Osteoblast (primary cell): ENCODE results near the gene BCAS4. TPM values are rescaled to one million over a fixed set of nuclear protein-coding genes. Genes with fewer than 3 reads are reported as not detected.

Experiments
- DNase-seq: peaks from one replicate; pipeline ENCODE4 v3.0.0; 2011; ENCODE audit warnings: low spot score, mixed read lengths; ENCODE audit not compliant: insufficient read length; ENCODE audit errors: missing footprints
- H2AFZ ChIP-seq: 2 replicates; pipeline ENCODE4 v1.6.0; 2011; ENCODE audit warnings: mild to moderate bottlenecking, low read length
- H3K27ac ChIP-seq: 2 replicates; pipeline ENCODE4 v1.5.1; 2011; ENCODE audit warnings: mild to moderate bottlenecking, low read depth, low read length, moderate library complexity
- H3K27me3 ChIP-seq: 2 replicates; pipeline ENCODE4 v1.6.0; 2012; ENCODE audit warnings: mild to moderate bottlenecking, control low read depth, inconsistent platforms, low read length, moderate library complexity; ENCODE audit not compliant: insufficient read depth
- H3K36me3 ChIP-seq: 2 replicates; pipeline ENCODE4 v1.5.1; 2011; ENCODE audit warnings: mild to moderate bottlenecking, low read length, control low read depth, moderate library complexity; ENCODE audit not compliant: insufficient read depth
- H3K4me1 ChIP-seq: 2 replicates; pipeline ENCODE4 v1.5.1; 2011; ENCODE audit warnings: mild to moderate bottlenecking, low read length, control low read depth, moderate library complexity; ENCODE audit not compliant: insufficient read depth
- H3K4me2 ChIP-seq: 2 replicates; pipeline ENCODE4 v1.6.0; 2011; ENCODE audit warnings: mild to moderate bottlenecking, low read length; ENCODE audit not compliant: insufficient read depth
- H3K4me3 ChIP-seq: fragments of 200-600 bp; sonication (generic); 3 replicates; pipeline ENCODE4 v1.5.1; 2012; ENCODE audit warnings: mild to moderate bottlenecking, low read length, inconsistent platforms; ENCODE audit not compliant: insufficient read depth
- H3K79me2 ChIP-seq: 2 replicates; pipeline ENCODE4 v1.6.0; 2012; ENCODE audit warnings: mild to moderate bottlenecking, low read length, control low read depth, inconsistent platforms; ENCODE audit not compliant: insufficient read depth
- H3K9me3 ChIP-seq: 2 replicates; pipeline ENCODE4 v1.5.1; 2011; ENCODE audit warnings: low read depth, low read length, control low read depth
- H4K20me1 ChIP-seq: 2 replicates; pipeline ENCODE4 v1.6.0; 2012; ENCODE audit warnings: mild to moderate bottlenecking, low read length, control low read depth; ENCODE audit not compliant: insufficient read depth
- CTCF ChIP-seq: IDR thresholded peaks from 2 replicates; pipeline ENCODE4 v1.5.1; 2011; ENCODE audit warnings: mild to moderate bottlenecking, low read depth, low read length, moderate library complexity; ENCODE audit errors: extremely low read depth
- total RNA-seq: library from RNA; depleted of rRNA; stranded (reverse); fragments of >200 nt; gene quantifications from 2 replicates; pipeline ENCODE4 v1.2.3, GENCODE V29; 2012

BCAS4 gene
- total RNA-seq, 1 donor: 2.9 TPM

- no peaks in the 10 kb centered on the region for H3K9me3 ChIP-seq
- H3K4me2 ChIP-seq: no peak overlapping the region
- no peak overlapping the region for H2AFZ ChIP-seq
- H3K27ac ChIP-seq: no peak overlapping the region
- no peaks in the 10 kb centered on the region for H4K20me1 ChIP-seq
- DNase-seq: no peak
- no peaks in the 10 kb centered on the region for H3K4me1 ChIP-seq
- no peaks in the 10 kb centered on the region for H3K27me3 ChIP-seq
- no peak for TF ChIP-seq CTCF
- H3K79me2 ChIP-seq: no peaks in the 10 kb centered on the region
- H3K36me3 ChIP-seq: no peaks in the 10 kb centered on the region
- no peak overlapping the region for H3K4me3 ChIP-seq
Observed at GRCh38 chr20:50862546-50862945, 67.7 kb downstream of the BCAS4 start.

GRCh38 chr20:50865114-50865513 is 70.3 kb downstream of the BCAS4 start:
- H3K4me2 ChIP-seq: no peak overlapping the region
- H4K20me1 ChIP-seq: no peaks in the 10 kb centered on the region
- H3K9me3 ChIP-seq: no peaks in the 10 kb centered on the region
- no peak for TF ChIP-seq CTCF
- DNase-seq: peak; percentile 36
- H3K27me3 ChIP-seq: no peaks in the 10 kb centered on the region
- no peaks in the 10 kb centered on the region for H3K4me1 ChIP-seq
- H3K79me2 ChIP-seq: no peaks in the 10 kb centered on the region
- no peak overlapping the region for H2AFZ ChIP-seq
- H3K36me3 ChIP-seq: no peaks in the 10 kb centered on the region
- H3K4me3 ChIP-seq: no peak overlapping the region
- no peak overlapping the region for H3K27ac ChIP-seq

GRCh38 chr20:50865591-50865990 is 70.7 kb downstream of the BCAS4 start:
- H4K20me1 ChIP-seq: no peaks in the 10 kb centered on the region
- no peaks in the 10 kb centered on the region for H3K4me1 ChIP-seq
- H3K4me3 ChIP-seq: no peak overlapping the region
- H3K4me2 ChIP-seq: no peak overlapping the region
- no peaks in the 10 kb centered on the region for H3K36me3 ChIP-seq
- H3K9me3 ChIP-seq: no peaks in the 10 kb centered on the region
- TF ChIP-seq CTCF: no peak
- peak; percentile 57 for DNase-seq
- H2AFZ ChIP-seq: no peak overlapping the region
- H3K79me2 ChIP-seq: no peaks in the 10 kb centered on the region
- no peaks in the 10 kb centered on the region for H3K27me3 ChIP-seq
- no peak overlapping the region for H3K27ac ChIP-seq

- H3K27me3 ChIP-seq: no peaks in the 10 kb centered on the region
- peak; percentile 38 for DNase-seq
- no peaks in the 10 kb centered on the region for H4K20me1 ChIP-seq
- no peaks in the 10 kb centered on the region for H3K4me1 ChIP-seq
- H3K4me2 ChIP-seq: no peak overlapping the region
- H3K4me3 ChIP-seq: no peak overlapping the region
- no peak overlapping the region for H3K27ac ChIP-seq
- H2AFZ ChIP-seq: no peak overlapping the region
- H3K36me3 ChIP-seq: no peaks in the 10 kb centered on the region
- no peak for TF ChIP-seq CTCF
- no peaks in the 10 kb centered on the region for H3K79me2 ChIP-seq
- H3K9me3 ChIP-seq: no peaks in the 10 kb centered on the region
Observed at GRCh38 chr20:50866036-50866685, 71.3 kb downstream of the BCAS4 start.
